ENCODE results near the gene MCF2L2.

DNA sequence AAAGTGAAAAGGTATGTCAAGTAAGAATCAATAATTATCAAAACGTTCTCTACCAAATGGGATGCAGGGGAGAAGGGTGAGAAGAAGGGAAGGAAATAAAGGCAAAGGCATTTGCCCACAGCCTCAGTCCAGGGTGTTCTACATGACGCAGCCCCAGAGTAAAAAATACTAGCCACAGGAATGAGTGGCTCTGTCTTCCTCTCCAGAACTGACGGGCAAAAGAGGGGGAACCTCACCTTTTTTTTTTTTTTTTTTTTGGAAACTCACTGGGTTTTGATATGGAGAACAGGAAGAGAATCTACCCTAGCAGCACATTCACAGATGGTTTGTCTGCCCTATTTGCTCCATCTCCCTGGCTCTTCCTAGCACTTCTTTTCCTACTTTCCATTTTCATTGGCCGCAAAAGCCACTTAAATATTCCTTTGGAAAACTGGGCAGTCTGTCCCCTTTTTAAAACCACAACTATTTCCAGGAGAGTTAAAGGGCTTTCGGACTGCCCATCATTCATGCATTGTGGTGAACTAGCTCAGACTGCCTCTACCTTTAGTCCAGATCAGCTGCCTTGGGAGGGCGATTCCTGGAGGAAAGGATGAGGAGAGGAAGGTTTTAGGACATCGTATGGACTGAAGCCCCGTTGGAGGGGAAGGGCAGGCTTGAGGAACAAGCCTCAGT lies 147.2 kb downstream of the MCF2L2 start:
- TF ChIP-seq EZH2 (IDR thresholded peaks at IDR 0.05; ENCODE audit: insufficient read depth, poor library complexity, severe bottlenecking): no peak
- no peak for TF ChIP-seq EZH2phosphoT487 (IDR thresholded peaks at IDR 0.05; ENCODE audit: insufficient read depth, low read depth)
